ENCODE results near the gene ZNF106.

Gene ZNF106

DNA sequence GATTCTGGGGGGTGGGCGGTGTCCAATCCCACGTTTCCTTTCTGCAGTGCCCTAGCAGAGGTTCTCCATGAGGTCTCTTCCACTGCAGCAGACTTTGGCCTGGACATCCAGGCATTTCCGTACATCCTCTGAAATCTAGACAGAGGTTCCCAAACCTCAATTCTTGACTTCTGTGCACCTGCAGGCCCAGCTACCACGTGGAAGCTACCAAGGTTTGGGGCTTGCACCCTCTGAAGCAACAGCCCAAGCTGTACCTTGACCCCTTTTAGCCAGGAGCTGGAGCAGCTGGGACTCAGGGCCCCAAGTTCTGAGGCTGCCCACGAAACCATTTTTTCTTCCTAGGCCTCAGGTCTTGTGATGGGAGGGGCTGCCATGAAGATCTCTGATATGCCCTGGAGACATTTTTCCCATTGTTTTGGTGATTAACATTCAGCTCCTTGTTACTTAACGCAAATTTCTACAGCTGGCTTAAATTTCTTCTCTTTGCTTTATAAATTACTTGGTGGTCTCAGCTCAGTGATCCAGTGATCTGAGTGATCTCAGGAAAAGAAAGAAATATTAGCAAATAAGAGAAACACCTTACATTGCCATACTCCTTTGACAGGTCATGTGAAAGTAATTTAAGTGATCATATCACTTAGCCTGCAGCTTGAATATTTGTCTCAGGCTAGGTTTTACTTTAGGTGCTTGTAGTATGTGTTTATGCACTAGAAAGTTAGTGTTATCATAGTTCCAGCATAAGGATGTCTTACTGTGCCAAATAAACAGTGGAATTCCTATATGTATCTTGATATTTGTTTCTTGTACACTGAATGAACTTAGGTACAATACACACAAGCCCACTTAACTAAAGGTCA lies 7.5 kb upstream of the ZNF106 start:
- DNase-seq (ENCODE audit: low read depth): no peak
- no peak overlapping the region for H3K4me3 ChIP-seq (ENCODE audit: low read length)
- TF ChIP-seq, protein P1, sequence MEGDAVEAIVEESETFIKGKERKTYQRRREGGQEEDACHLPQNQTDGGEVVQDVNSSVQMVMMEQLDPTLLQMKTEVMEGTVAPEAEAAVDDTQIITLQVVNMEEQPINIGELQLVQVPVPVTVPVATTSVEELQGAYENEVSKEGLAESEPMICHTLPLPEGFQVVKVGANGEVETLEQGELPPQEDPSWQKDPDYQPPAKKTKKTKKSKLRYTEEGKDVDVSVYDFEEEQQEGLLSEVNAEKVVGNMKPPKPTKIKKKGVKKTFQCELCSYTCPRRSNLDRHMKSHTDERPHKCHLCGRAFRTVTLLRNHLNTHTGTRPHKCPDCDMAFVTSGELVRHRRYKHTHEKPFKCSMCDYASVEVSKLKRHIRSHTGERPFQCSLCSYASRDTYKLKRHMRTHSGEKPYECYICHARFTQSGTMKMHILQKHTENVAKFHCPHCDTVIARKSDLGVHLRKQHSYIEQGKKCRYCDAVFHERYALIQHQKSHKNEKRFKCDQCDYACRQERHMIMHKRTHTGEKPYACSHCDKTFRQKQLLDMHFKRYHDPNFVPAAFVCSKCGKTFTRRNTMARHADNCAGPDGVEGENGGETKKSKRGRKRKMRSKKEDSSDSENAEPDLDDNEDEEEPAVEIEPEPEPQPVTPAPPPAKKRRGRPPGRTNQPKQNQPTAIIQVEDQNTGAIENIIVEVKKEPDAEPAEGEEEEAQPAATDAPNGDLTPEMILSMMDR (conservative IDR thresholded peaks at IDR 0.05; ENCODE audit: low read depth, low read length): no peak

DNA sequence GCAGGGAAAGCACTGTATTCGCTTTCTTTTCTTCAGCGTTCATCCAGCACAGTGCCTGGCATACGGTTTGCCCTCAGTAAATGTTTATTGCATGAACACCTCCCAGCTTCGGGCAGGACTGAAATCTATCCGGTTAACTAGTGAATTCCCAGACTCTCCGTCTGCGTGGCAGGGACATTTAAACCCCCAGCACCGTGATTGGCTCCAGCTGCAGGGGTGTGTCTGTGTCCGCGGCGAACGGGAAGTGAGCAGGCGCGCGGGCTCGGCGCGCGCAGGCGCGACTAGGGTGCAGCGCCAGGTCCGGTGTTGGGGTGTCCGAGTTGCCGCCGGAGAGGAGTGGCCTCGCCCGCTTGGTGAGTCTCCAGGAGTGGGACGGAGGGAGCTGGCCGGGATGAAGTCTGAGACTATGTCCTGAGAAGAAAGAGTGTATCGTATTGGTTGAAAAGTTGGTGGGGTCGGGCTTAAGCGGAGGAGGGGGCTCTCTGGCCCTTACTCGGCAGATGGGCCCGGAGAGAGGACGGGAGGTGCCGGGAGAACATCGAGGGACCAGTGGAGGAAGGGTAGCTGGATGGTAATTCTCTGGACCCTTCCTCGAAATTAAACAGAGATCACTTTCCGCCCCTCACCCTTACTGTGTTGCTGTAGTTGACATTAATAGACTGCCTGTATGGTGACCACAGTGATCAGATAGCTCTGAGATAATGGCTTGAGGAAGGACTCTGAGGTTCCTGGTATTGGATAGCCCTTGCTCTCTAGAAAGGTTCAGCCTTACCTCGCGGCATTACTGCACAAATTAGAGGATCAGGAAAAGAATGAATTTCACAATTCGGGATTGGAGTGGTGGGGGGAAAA lies 4.6 kb upstream of the ZNF106 start, which contains the start of gene SNAP23:
SNAP23 (plus strand) TSS at position 274 of the 852 bp plus-strand sequence. CDS start 16,213 bp downstream, outside the sequence.
- peak; percentile 94 for DNase-seq (ENCODE audit: low read depth)
- TF ChIP-seq, protein P1 (conservative IDR thresholded peaks at IDR 0.05; ENCODE audit: low read depth, low read length): no peak
- peak within 1 kb of the TSS; percentile 95 for H3K4me3 ChIP-seq (ENCODE audit: low read length)

DNA sequence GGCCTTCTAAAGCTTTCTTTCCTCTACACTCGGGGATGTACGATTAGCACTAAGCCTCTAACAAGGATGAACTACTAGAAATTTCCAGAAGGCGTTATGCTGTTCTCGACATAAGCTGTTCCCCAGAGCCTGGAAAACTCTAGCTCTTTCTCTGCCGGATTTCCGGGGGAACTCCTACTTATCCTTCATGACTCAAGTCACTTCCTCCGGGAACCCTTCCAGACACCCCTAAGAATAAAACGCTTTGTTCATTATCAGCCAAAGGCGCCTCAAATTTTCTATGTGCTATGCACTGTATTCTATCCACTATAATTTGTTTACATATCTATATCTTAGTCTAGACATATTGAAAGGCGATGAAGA lies 4.0 kb upstream of the ZNF106 start:
- DNase-seq (ENCODE audit: low read depth): peak; percentile 41
- H3K4me3 ChIP-seq (ENCODE audit: low read length): peak overlapping the region; percentile 95
- TF ChIP-seq, protein P1 (conservative IDR thresholded peaks at IDR 0.05; ENCODE audit: low read depth, low read length): no peak

- H3K4me3 ChIP-seq (ENCODE audit: low read length): no peak overlapping the region
- TF ChIP-seq, protein P1 (conservative IDR thresholded peaks at IDR 0.05; ENCODE audit: low read depth, low read length): no peak
- no peak for DNase-seq (ENCODE audit: low read depth)
Observed at GRCh38 chr15:42493679-42494078, 2.7 kb upstream of the ZNF106 start.

DNA sequence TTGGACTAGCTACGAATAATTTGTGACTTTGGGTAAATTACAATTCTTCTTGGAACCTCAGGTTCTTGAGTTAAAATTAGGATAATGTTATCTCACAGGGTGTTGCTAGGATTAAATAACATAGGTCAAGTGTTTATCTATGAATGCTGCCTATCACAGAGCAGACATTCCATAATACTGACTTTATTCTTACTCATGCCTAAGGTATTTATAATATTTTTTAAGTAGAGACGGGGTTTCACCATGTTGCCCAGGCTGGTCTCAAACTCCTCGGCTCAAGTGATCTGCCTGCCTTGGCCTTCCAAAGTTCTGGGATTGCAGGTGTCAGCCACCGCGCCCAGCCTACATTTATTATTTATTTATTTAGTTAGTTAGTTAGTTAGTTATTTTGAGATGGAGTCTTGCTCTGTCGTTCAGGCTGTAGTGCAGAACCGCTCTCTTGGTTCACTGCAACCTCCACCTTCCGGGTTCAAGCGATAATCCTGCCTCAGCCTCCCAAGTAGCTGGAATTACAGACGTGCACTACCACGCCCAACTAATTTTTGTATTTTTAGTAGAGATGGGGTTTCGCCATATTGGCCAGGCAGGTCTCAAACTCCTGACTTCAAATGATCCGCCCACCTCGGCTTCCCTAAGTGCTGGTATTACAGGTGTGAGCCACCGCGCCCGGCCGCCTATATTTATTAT lies 741 bp upstream of the ZNF106 start:
- peak overlapping the region; percentile 98 for H3K4me3 ChIP-seq (ENCODE audit: low read length)
- peak; percentile 69 for DNase-seq (ENCODE audit: low read depth)
- TF ChIP-seq, protein P1 (conservative IDR thresholded peaks at IDR 0.05; ENCODE audit: low read depth, low read length): no peak

DNA sequence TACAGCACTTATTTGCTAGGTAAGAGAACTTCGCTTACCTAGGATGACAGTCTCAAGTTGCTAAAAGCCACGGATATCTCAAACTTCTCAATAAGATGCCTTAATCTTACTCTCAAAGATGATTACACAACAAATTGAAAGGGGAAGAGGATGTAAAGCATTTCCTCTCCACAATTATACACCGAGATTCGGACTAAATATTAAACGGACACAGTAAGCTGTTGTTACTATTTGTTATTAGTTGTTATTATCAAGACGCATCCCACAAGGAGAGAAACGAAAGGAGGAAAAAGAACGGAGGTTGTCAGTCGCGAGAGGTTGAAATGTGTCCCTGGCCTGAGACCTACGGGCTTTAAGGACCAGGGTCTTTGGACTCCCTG lies 660 bp downstream of the ZNF106 start:
- peak overlapping the region; percentile 98 for H3K4me3 ChIP-seq (ENCODE audit: low read length)
- no peak for DNase-seq (ENCODE audit: low read depth)

More for the DNA sequence above, 660 bp downstream of the ZNF106 start:
- TF ChIP-seq, protein P1 (conservative IDR thresholded peaks at IDR 0.05; ENCODE audit: low read depth, low read length): no peak
